GM21367 (cell line): ENCODE results near the gene TUBA1C.
"Not testable (repeated sequence)": the region's sequence is repeated elsewhere in the genome, so short reads cannot be mapped to it uniquely, and the experiment has no call there.

Experiments
- ATAC-seq: cut with Tn5 transposase; IDR thresholded peaks from one replicate; pipeline ENCODE4 v1.9.1; 2021; ENCODE audit not compliant: unreplicated experiment

Gene TUBA1C

DNA sequence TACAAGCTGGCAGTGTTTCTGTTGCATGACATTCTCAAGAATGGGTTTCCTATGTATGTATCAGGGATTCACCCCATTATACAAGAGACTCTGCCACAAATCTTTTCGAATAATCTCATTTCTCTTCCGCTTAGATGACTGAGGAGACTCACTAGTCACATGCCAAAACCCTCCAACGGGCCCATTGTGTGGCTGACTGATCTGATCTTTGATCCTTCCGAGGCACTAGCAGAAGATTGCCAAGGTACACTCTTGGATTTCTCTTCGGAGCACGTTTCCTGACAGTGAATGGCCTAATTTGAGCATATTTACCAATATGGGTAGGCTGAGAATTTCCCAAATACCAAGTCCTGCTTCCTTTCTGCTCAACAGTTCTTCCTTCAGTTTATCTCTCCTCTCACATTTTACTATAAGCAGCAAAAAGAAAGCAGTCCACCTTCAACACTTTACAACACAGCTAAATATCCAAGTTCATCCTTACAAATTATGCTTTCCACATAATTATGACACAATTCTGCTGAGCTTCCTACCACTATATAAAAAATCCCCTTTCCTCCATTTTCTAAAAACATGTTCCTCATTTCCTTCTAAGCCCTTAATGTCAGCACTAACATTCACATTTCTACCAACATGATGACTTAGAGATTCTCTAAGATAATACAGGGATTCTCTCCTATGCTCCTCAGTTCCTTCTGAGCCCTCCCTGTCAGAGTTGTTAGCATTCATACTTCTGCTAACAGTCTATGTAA, 41.1 kb downstream of the TUBA1C start:
- ATAC-seq: no peak

DNA sequence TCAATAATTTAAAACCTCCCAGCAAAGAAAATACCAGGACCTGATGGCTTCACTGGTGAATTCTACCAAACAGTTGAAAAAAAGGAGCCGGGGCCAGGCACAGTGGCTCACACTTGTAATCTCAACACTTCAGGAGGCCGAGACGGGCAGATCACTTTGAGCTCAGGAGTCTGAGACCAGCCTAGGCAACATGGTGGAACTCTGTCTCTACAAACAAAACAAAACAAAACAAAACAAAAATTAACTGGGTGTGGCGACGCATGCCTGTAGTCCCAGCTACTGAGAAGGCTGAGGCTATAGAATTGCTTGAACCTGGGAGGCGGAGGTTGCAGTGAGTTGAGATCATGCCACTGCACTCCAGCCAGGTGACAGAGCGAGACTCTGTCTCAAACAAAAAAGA, 44.5 kb downstream of the TUBA1C start:
- ATAC-seq: no peak

DNA sequence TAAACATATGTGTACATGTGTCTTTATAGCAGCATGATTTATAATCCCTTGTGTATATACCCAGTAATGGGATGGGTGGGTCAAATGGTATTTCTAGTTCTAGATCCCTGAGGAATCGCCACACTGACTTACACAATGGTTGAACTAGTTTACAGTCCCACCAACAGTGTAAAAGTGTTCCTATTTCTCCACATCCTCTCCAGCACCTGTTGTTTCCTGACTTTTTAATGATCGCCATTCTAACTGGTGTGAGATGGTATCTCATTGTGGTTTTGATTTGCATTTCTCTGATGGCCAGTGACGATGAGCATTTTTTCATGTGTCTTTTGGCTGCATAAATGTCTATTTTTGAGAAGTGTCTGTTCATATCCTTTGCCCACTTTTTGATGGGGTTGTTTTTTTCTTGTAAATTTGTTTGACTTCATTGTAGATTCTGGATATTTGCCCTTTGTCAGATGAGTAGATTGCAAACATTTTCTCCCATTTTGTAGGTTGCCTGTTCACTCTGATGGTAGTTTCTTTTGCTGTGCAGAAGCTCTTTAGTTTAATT, 45.6 kb downstream of the TUBA1C start:
- not testable (repeated sequence) for ATAC-seq

DNA sequence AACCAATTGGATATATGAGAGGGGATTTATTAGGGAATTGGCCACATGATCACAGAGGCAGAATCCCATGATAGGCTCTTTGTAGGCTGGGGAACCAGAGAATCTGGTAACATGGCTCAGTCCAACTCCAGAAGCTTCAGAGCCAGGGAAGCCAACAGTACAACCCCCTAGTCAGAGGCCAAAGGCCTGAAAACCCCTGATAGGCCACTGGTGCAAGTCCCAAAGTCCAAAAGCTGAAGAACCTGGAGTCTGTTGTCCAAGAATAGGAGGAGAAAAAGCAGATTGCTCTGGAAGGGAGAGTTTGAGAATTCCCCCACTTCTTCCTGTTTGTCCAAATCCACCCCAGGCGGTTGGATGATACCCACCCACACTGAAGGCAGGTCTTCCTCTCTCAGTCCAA, 49.9 kb downstream of the TUBA1C start:
- ATAC-seq: no peak

DNA sequence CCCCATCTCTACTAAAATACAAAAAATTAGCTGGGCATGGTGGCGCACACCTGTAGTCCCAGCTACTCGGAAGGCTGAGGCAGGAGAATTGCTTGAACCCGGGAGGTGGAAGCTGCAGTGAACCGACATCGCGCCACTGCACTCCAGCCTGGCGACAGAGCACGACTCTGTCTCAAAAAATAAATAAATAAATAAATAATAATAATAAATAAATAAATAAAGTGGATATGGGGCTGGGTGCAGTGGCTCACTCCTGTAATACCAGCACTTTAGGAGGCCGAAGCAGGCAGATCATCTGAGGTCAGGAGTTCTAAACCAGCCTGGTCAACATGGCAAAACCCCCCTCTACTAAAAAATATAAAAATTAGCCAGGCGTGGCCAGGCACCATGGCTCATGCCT, 52.2 kb downstream of the TUBA1C start:
- ATAC-seq: not testable (repeated sequence)

DNA sequence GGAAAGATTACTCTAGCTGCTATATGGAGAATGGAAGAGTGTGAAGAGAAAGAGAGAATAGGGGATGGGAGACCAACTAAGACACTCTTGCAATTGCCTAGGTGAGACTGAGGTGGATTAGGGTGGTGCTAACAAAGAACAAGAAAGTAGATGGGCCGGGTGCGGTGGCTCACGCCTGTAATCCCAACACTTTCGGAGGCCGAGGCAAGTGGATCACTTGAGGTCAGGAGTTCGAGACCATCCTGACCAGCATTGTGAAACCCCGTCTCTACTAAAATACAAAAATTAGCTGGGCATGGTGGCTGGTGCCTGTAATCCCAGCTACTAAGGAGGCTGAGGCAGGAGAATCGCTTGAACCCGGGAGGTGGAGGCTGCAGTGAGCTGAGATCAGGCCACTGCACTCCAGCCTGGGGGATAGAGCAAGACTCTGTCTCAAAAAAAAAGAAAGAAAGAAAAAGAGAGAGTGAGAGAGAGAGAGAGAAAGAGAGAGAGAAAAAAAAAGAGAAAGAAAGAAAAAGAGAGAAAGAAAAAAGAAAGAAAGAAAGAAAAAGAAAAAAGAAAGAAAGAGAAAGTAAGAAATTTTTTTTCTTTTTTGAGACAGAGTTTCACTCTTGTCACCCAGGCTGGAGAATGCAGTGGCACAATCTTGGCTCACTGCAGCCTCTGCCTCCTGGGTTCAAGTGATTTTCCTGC, 55.7 kb downstream of the TUBA1C start:
- ATAC-seq: not testable (repeated sequence)

DNA sequence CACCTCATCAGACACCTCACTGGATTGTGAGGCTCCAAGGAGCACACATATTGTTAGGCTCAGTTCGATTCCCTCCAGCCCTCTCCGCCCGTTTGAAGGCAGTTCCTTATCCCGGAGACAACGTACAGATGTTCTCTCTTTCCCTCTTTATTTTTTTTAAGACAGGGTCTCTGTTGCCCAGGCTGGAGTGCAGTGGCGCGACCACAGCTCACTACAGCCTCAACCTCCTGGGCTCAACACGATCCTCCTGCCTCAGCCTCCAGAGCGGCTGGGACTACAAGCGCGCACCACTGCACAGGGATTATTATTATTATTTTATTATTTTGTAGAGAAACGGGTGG, 57.5 kb downstream of the TUBA1C start:
- ATAC-seq: no peak

DNA sequence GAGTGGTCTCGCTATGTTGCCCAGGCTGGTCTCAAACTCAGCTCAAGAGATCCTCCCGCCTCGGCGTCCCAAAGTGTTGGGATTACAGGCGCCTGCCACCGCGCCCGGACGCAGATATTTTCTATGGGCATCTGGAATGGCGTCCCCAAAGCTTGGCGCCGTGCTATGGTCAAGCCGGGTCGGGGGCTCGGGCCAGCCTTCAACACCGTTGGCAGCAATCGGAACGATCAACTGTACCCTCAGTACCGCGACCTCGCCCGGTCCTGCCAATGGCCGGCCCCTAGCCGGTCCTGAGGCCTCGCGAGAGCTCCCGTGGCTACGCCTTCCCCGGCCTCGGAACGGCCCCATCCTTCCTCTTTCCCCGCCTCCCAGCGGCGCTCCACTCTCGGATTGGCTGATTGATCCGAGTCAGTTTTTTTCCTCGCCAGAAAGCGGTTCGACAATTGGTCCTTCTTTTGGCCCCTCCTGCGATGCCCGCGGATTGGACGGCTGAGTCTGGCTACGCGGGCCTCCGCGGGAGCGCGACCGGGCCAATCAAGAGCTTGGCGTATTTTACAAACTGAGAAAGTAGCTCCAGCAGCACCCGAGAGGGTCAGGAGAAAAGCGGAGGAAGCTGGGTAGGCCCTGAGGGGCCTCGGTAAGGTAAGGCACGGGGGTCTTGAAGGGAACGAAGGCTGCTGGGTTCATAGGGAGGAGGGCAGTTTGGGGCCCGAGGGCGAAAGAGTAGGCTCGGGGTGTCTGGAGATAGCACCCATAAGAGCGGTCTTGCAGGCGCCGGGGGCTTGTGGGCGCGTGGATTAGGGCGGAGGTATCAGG, 58.0 kb downstream of the TUBA1C start, which contains the start of gene TROAP:
Gene TROAP (plus strand): TSS at position 548 of the 816 bp plus-strand sequence. CDS start 354 bp downstream, outside the sequence.
- ATAC-seq: peak; percentile 91

DNA sequence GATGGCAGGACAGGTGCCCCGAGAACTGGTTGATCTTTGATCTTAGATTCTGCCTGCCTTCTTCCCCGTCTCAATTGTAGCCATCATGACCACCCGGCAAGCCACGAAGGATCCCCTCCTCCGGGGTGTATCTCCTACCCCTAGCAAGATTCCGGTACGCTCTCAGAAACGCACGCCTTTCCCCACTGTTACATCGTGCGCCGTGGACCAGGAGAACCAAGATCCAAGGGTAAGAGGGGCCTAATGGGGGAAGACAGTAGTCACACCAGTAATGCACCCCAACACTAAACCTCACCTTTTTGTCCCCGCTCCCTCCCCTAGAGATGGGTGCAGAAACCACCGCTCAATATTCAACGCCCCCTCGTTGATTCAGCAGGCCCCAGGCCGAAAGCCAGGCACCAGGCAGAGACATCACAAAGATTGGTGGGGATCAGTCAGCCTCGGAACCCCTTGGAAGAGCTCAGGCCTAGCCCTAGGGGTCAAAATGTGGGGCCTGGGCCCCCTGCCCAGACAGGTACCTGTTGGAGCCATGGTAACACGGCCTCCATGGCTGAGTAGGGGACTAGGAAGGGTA, 58.7 kb downstream of the TUBA1C start:
- no peak for ATAC-seq
